ENCODE data around the gene DNAJA1.
"Not testable (repeated sequence)": the region's sequence is repeated elsewhere in the genome, so short reads cannot be mapped to it uniquely, and the experiment has no call there.

The DNAJA1 gene

GRCh38 chr9:33024966-33025571 lies at the start of gene DNAJA1:
Gene DNAJA1, plus strand, starts transcription at chr9:33025273. Its CDS starts 1,212 bp downstream, at chr9:33026485.
- peak; percentile 96 for DNase-seq (ENCODE audit: low read depth)

- DNase-seq (ENCODE audit: low read depth): no peak
Measured at GRCh38 chr9:32978051-32978450, 47.0 kb upstream of the DNAJA1 start.

DNA sequence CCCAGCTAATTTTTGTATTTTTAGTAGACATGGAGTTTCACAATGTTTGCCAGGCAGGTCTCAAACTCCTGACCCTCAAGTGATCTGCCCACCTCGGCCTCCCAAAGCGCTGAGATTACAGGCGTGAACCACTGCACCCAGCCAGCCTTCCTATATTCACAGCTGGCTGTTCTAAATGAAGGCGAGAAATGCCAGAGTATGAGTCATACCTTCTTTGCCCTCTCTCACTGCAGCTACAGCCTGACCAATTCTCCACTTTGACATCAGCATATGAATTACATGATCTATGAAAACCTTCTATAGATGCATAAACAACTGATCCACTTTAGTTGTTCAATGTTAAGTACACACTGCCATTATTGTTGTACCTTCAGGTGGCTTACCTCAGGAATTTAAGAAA lies 38.1 kb upstream of the DNAJA1 start:
- DNase-seq (ENCODE audit: low read depth): no peak

DNA sequence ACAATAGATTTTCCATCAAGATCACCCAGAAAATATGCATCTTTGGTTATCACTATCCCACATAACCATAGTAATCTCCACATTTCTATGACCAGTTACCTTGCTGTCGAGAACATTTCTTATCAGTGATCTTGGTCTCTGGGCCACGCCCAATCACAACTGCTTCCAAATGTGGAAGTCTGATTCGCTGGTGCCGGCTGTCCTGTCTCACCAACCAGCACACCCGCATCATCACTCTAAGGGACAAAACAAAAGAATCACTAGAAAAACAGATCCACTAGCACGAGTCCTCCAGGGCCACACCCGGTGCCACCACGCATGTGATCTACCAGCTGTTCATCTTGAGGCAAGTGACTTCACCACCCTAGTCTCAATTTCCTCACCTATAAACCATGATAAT lies 35.4 kb upstream of the DNAJA1 start:
- no peak for DNase-seq (ENCODE audit: low read depth)

GRCh38 chr9:32991897-32992594 lies 33.0 kb upstream of the DNAJA1 start:
- DNase-seq (ENCODE audit: low read depth): no peak

GRCh38 chr9:32992595-32993238 lies 32.4 kb upstream of the DNAJA1 start:
- no peak for DNase-seq (ENCODE audit: low read depth)

DNA sequence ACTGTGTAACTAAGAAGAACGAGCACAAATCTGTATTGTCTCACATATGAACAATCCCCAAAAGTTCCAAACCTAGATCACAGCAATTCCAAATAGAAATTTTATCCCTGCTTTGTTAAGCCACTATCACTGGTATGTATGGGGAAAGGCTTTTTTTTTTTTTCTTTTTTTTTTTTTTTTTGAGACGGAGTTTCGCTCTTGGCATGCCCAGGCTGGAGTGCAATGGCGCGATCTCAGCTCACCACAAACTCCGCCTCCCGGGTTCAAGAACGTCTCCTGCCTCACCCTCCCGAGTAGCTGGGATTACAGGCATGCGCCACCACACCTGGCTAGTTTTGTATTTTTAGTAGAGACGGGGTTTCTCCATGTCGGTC lies 24.4 kb upstream of the DNAJA1 start:
- not testable (repeated sequence) for DNase-seq (ENCODE audit: low read depth)

GRCh38 chr9:33005335-33005734 lies 19.7 kb upstream of the DNAJA1 start:
- DNase-seq (ENCODE audit: low read depth): not testable (repeated sequence)

DNA sequence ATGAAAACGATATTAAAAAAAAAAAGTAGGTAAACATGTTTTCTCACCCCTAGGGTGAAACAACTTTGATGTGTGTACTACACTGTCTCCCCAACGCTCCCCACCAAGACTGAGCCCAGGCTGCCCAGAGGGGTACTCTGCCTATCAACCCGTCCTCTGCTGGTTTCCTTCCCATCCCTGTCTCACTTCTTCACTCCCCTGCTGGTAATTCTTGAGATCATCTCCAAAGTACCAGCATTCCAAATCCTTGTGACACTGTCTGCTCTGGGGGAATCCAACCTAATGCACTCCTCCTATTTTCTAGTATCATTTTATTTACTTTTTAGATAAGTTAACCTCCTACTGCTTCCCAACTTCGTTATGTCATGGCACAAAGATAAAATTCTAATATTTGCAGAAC lies 17.3 kb upstream of the DNAJA1 start:
- DNase-seq (ENCODE audit: low read depth): no peak

DNA sequence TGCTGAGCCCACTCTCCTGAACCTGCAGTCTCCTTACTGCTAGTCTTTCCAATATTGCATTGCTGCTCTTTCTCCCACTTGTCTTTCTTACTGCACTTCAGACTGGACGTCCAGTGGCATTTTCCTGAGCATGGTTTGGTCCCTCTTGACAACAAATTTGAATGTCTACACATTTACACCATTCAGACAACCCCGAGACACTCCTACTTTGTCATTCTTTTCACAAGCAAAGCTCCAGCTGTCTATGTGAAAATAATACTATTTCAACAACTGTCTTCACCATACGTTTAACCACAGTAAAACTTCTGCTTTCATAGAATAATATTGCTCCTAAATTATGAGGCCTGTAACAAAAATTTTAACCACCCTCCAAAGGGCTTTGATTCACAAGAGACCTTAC lies 13.2 kb upstream of the DNAJA1 start:
- DNase-seq (ENCODE audit: low read depth): no peak

DNA sequence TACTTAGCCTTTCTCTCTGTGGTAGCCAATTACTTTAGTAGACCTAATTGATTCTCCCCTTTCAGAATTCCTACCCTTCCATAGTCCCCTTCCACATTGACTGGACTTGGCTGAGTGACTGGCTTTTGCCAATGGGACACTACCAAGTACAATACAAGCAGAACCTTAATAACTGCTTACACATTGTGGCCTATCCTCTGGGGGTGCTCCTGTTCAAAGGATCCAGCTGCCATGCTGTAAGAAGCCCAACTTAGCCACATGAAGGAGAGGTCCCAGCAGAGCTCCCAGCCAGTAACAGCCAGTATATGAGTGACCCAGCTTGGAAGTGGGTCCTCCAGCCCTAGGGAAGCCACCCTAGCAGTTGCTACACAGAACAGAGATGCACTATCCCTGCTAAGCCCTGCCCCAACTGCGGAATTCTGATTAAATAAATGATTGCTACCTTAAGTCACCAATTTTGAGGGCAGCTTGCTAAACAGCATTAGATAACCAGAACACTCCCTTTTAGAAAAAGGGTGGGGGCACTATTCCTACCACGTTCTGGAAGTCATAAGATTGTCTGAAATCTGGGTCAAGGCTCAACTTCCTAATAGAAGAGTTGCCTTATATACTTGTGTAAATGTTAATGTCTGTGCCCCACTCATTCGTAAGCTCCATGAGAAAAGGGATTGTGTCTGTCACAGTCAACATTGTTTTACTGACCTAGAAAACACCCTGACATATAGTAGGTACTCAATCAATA lies 12.6 kb upstream of the DNAJA1 start:
- no peak for DNase-seq (ENCODE audit: low read depth)

- no peak for DNase-seq (ENCODE audit: low read depth)
Measured at GRCh38 chr9:33013962-33014664, 11.0 kb upstream of the DNAJA1 start.

- DNase-seq (ENCODE audit: low read depth): no peak
Measured at GRCh38 chr9:33014665-33015014, 10.4 kb upstream of the DNAJA1 start.

- no peak for DNase-seq (ENCODE audit: low read depth)
Measured at GRCh38 chr9:33017283-33018041, 7.6 kb upstream of the DNAJA1 start.

DNA sequence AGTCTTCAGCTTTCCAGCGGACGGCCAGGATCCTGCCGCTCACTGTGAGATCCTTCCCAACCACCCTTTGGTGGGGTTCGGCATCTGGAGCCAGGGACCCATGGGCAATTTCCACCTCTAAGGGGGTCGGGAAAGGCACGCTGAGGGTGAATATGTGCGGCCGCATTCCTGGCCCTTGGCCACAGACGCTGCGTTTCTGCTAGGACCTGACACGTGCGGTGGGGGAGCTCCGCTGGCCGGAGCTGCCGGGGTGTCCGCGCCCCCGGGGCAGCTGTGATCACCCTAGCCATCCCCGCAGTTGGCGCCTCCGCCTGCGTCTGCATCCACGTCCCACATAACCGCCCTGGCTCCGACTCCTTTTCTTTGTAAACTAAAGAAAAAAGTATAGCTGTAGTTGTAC lies 5.3 kb upstream of the DNAJA1 start:
- DNase-seq (ENCODE audit: low read depth): no peak

DNA sequence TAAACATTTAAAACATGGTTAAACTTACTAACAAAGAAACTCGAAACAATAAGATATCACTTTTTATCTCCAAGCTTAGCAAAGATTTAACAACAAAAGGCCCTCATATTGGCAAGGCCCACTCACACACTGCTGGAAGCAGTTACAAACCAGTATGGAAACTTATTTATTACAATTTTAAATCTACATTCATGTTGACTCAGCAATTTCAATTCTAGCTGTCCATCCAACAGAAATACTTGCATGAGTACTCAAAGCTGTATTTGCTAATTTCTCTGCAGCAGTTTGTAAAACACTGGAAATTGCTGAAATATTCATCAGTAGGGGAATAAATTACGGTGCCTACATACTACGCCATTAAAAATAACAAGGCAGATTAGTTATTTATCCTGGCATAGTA lies 2.8 kb upstream of the DNAJA1 start:
- no peak for DNase-seq (ENCODE audit: low read depth)

GRCh38 chr9:33022755-33023154 lies 2.3 kb upstream of the DNAJA1 start:
- DNase-seq (ENCODE audit: low read depth): no peak

- no peak for DNase-seq (ENCODE audit: low read depth)
Measured at GRCh38 chr9:33023661-33024060, 1.4 kb upstream of the DNAJA1 start.

DNA sequence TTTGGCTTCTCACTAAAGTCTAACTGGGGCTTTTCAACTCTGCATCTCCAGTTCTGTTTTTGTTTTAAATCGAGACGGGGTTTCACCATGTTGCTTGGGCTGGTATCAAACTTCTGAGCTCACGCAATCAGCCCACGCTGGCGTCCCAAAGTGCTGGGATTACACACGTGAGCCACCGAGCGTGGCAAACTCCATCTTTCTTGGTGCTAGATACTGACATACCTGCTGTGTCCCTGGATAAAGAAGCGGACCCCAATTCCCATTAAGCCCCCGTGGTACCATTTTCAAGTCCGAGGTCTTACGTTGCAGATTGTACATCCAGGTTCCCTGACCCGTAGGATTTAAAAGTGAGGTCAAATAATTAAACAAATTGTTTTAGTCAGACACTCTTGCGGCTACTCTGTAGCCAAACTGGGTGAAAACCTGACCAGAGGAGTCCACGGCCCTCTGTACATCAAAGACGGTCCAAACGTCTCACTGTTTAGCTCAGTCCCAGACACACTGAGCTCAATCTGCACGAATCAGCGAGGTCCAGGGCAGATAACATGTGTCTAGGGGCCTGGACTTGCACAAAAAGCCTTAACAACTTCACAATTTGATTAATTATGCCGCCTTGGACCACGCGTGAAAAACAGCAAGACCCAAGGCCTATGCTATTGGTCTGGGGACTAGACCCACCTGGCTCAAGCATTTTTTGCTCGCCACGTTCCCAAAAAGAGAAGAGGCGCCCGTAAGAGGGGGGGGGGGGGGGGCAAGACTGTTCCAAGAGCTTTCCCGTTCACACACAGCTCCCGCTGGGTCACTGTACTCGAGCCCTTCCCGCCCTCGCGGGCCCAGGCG lies 727 bp upstream of the DNAJA1 start:
- DNase-seq (ENCODE audit: low read depth): no peak

GRCh38 chr9:33025572-33026342 lies 684 bp downstream of the DNAJA1 start:
- DNase-seq (ENCODE audit: low read depth): peak; percentile 76
